ENCODE results near the gene BTK.

The BTK gene

GRCh38 chrX:101394372-101394771 is 8.4 kb upstream of the BTK start:
- DNase-seq (ENCODE audit: low read depth in 3 of 3, low spot score in 1 of 3) = no peak

GRCh38 chrX:101393530-101394305 is 7.7 kb upstream of the BTK start:
- DNase-seq (ENCODE audit: low read depth in 3 of 3, low spot score in 1 of 3) = no peak

- DNase-seq (ENCODE audit: low read depth in 3 of 3, low spot score in 1 of 3) = no peak
These were observed 5.8 kb upstream of the BTK start for GRCh38 chrX:101391831-101392230.

GRCh38 chrX:101390664-101391525 is 4.9 kb upstream of the BTK start, which contains the start of gene RPL36A:
RPL36A (plus strand) TSS chrX:101391011; CDS start chrX:101391044, 33 bp downstream.
- peak; percentile 32 to 65 (median 64) for DNase-seq (ENCODE audit: low read depth in 3 of 3, low spot score in 1 of 3)

- DNase-seq (ENCODE audit: low read depth in 3 of 3, low spot score in 1 of 3) = no peak
These were observed 2.6 kb upstream of the BTK start for GRCh38 chrX:101388604-101389003.

- DNase-seq (ENCODE audit: low read depth in 3 of 3, low spot score in 1 of 3) = no peak
These were observed 523 bp upstream of the BTK start for GRCh38 chrX:101386542-101386885.

GRCh38 chrX:101385026-101385684 is 836 bp downstream of the BTK start:
- DNase-seq (ENCODE audit: low read depth in 3 of 3, low spot score in 1 of 3) = no peak

- DNase-seq (ENCODE audit: low read depth in 3 of 3, low spot score in 1 of 3) = no peak
These were observed 2.2 kb downstream of the BTK start for GRCh38 chrX:101383679-101384205.

GRCh38 chrX:101377547-101377946 is 8.4 kb downstream of the BTK start:
- no peak for DNase-seq (ENCODE audit: low read depth in 3 of 3, low spot score in 1 of 3)

- no peak for DNase-seq (ENCODE audit: low read depth in 3 of 3, low spot score in 1 of 3)
These were observed 15.0 kb downstream of the BTK start for GRCh38 chrX:101370888-101371504.

GRCh38 chrX:101369687-101370086 is 16.3 kb downstream of the BTK start:
- no peak for DNase-seq (ENCODE audit: low read depth in 3 of 3, low spot score in 1 of 3)

- no peak for DNase-seq (ENCODE audit: low read depth in 3 of 3, low spot score in 1 of 3)
These were observed 17.2 kb downstream of the BTK start for GRCh38 chrX:101368800-101369199.

- no peak for DNase-seq (ENCODE audit: low read depth in 3 of 3, low spot score in 1 of 3)
These were observed 20.6 kb downstream of the BTK start for GRCh38 chrX:101365301-101365795.

- no peak for DNase-seq (ENCODE audit: low read depth in 3 of 3, low spot score in 1 of 3)
These were observed 23.2 kb downstream of the BTK start for GRCh38 chrX:101362757-101363156.

GRCh38 chrX:101362116-101362515 is 23.9 kb downstream of the BTK start:
- no peak for DNase-seq (ENCODE audit: low read depth in 3 of 3, low spot score in 1 of 3)

- no peak for DNase-seq (ENCODE audit: low read depth in 3 of 3, low spot score in 1 of 3)
These were observed 25.6 kb downstream of the BTK start for GRCh38 chrX:101360390-101360789.

- DNase-seq (ENCODE audit: low read depth in 3 of 3, low spot score in 1 of 3) = no peak
These were observed 26.0 kb downstream of the BTK start for GRCh38 chrX:101359966-101360365.

- DNase-seq (ENCODE audit: low read depth in 3 of 3, low spot score in 1 of 3) = no peak
These were observed 28.7 kb downstream of the BTK start for GRCh38 chrX:101357166-101357795.

GRCh38 chrX:101349193-101349562 is 36.8 kb downstream of the BTK start:
- no peak for DNase-seq (ENCODE audit: low read depth in 3 of 3, low spot score in 1 of 3)

- peak; percentile 22 to 62 (median 46) for DNase-seq (ENCODE audit: low read depth in 3 of 3, low spot score in 1 of 3)
These were observed 37.4 kb downstream of the BTK start, which contains the start of gene TIMM8A for GRCh38 chrX:101348452-101349192. TIMM8A (minus strand) TSS chrX:101348742; CDS start chrX:101348664, 78 bp downstream.

Data from stimulated activated CD4-positive, alpha-beta T cell treated with anti-CD3 and anti-CD28 coated beads, TNF-alpha, amount 100 ng/mL, for 1 hour (primary cell).